Uterus (tissue), 4 donors: ENCODE data around the gene TMEM121. TPM values are rescaled to one million over a fixed set of nuclear protein-coding genes. Genes with fewer than 3 reads are reported as not detected.

Experiments used
- DNase-seq, 2 donors: peaks; one replicate each; pipeline ENCODE4 v3.0.0-alpha.2; 2019 to 2020
- H3K27ac ChIP-seq, 2 donors: fragments of 200-600 bp; sonication (generic); 1 replicate in 1 of 2; 2 replicates in 1 of 2; pipeline ENCODE4 v1.5.1; 2016 to 2018
- H3K27me3 ChIP-seq, 2 donors: fragments of 200-600 bp; sonication (generic); one replicate each; pipeline ENCODE4 v1.5.1; 2018 to 2019; ENCODE audit warnings: control low read depth in 1 of 2
- H3K36me3 ChIP-seq, 2 donors: fragments of 200-600 bp; sonication (generic); one replicate each; pipeline ENCODE4 v1.5.1; 2019; ENCODE audit warnings: control low read depth in 1 of 2
- H3K4me1 ChIP-seq, 2 donors: fragments of 200-600 bp; sonication (generic); one replicate each; pipeline ENCODE4 v1.5.1; 2018 to 2019; ENCODE audit warnings: control low read depth in 1 of 2
- H3K4me3 ChIP-seq, 2 donors: fragments of 200-600 bp; sonication (generic); 1 replicate in 1 of 2; 2 replicates in 1 of 2; pipeline ENCODE4 v1.5.1; 2018 to 2019; ENCODE audit warnings: mild to moderate bottlenecking in 1 of 2
- H3K9me3 ChIP-seq, 2 donors: fragments of 200-600 bp; sonication (generic); one replicate each; pipeline ENCODE4 v1.5.1; 2019; ENCODE audit warnings: control low read depth in 1 of 2
- CTCF ChIP-seq, 4 experiments: fragments of 200-600 bp in 2 of 4; fragments of 450-650 bp in 2 of 4; sonication (generic) in 2 of 4; IDR thresholded peaks; one replicate each; pipeline ENCODE4 v1.5.1; 2016 to 2019; ENCODE audit warnings: antibody characterized with exemption in 4 of 4, mild to moderate bottlenecking in 2 of 4, moderate library complexity in 1 of 4
- POLR2A ChIP-seq, 2 donors: fragments of 450-650 bp; IDR thresholded peaks; one replicate each; pipeline ENCODE4 v1.6.1; 2016; ENCODE audit warnings: antibody characterized with exemption in 2 of 2, mild to moderate bottlenecking in 1 of 2, moderate library complexity in 1 of 2
- intact Hi-C: fragments of 100-400 bp; cut with DNase I; formaldehyde crosslinking; loops from one replicate; pipeline ENCODE4 v1.15.1; 2023; ENCODE audit warnings: low total_unique reads
- total RNA-seq, 4 donors: library from RNA; depleted of rRNA in 3 of 4; stranded (reverse); fragments of >200 nt in 3 of 4; gene quantifications; one replicate each; pipeline versions ENCODE4 v1.1.0 to v1.2.4, GENCODE V29; 2014 to 2023
- donor health status: DM: yes; HTN: yes; CAD: no.

Gene TMEM121
- total RNA-seq, 4 donors from 2014 or later, result 2.0 to 42.1 (median 7.7) TPM

GRCh38 chr14:105519946-105520698, 6.3 kb upstream of the TMEM121 start:
- intact Hi-C loops, result no loop called here
- Histone ChIP-seq H3K4me1 (no peaks in the 10 kb centered on the region), H3K36me3 (no peaks in the 10 kb centered on the region), H3K27ac (no peak overlapping the region), H3K27me3 (no peaks in the 10 kb centered on the region), H3K4me3 (no peak overlapping the region), H3K9me3 (no peaks in the 10 kb centered on the region)
- DNase-seq, result no peak
- no peak for TF ChIP-seq POLR2A (IDR thresholded peaks at IDR 0.05)
- no peak for TF ChIP-seq CTCF (IDR thresholded peaks at IDR 0.05)

GRCh38 chr14:105525326-105525725, 1.1 kb upstream of the TMEM121 start:
- no peaks in the 10 kb centered on the region for H3K36me3 ChIP-seq
- H3K9me3 ChIP-seq, result no peaks in the 10 kb centered on the region
- H3K4me1 ChIP-seq, result peaks cover 0 to 16% of the 10 kb centered on the region in 2 donors
- H3K4me3 ChIP-seq, result no peak overlapping the region
- TF ChIP-seq POLR2A (IDR thresholded peaks at IDR 0.05) (no peak), CTCF (IDR thresholded peaks at IDR 0.05) (no peak)
- DNase-seq, result no peak
- H3K27ac ChIP-seq, result no peak overlapping the region
- intact Hi-C loops, result no loop called here
- no peaks in the 10 kb centered on the region for H3K27me3 ChIP-seq

GRCh38 chr14:105526776-105527380, 495 bp downstream of the TMEM121 start:
- no peak for TF ChIP-seq POLR2A (IDR thresholded peaks at IDR 0.05)
- no peak for TF ChIP-seq CTCF (IDR thresholded peaks at IDR 0.05)
- intact Hi-C loops, result no loop called here
- peaks cover 0 to 16% of the 10 kb centered on the region in 2 donors for H3K4me1 ChIP-seq
- H3K9me3 ChIP-seq, result no peaks in the 10 kb centered on the region
- H3K27ac ChIP-seq, result peak overlapping the region in 1 of 2 donors; percentile 44
- peak overlapping the region; percentile 50 to 73 for H3K4me3 ChIP-seq
- DNase-seq, result no peak
- H3K27me3 ChIP-seq, result no peaks in the 10 kb centered on the region
- no peaks in the 10 kb centered on the region for H3K36me3 ChIP-seq

GRCh38 chr14:105527381-105527825, 1.0 kb downstream of the TMEM121 start:
- no peaks in the 10 kb centered on the region for H3K9me3 ChIP-seq
- intact Hi-C loops, result no loop called here
- no peaks in the 10 kb centered on the region for H3K27me3 ChIP-seq
- H3K4me1 ChIP-seq, result peaks cover 0 to 16% of the 10 kb centered on the region in 2 donors
- TF ChIP-seq POLR2A (IDR thresholded peaks at IDR 0.05) (no peak), CTCF (IDR thresholded peaks at IDR 0.05) (no peak)
- H3K27ac ChIP-seq, result no peak overlapping the region
- H3K4me3 ChIP-seq, result peak overlapping the region; percentile 50 to 73
- no peaks in the 10 kb centered on the region for H3K36me3 ChIP-seq
- DNase-seq, result peak in 1 of 2 donors; percentile 15
